GM12865 (cell line): ENCODE results near the gene CFAP69.
"Not testable (repeated sequence)": the region's sequence is repeated elsewhere in the genome, so short reads cannot be mapped to it uniquely, and the experiment has no call there.

Source experiments
- DNase-seq: peaks from one replicate; pipeline ENCODE4 v3.0.0; 2010; ENCODE audit warnings: low read depth
- H3K4me3 ChIP-seq: 2 replicates; pipeline ENCODE4 v1.5.1; 2011; ENCODE audit warnings: mild to moderate bottlenecking, low read depth, low read length, control low read depth
- TF ChIP-seq, protein P1 (sequence below): IDR thresholded peaks from 2 replicates; pipeline ENCODE4 v1.5.1; 2011; ENCODE audit warnings: low read length, control low read depth, low read depth, inconsistent platforms; ENCODE audit not compliant: insufficient read depth; ENCODE audit errors: missing control alignments

Gene CFAP69

GRCh38 chr7:90345595-90346335 lies 100.8 kb downstream of the CFAP69 start:
- H3K4me3 ChIP-seq = peak overlapping the region; percentile 92
- peak; percentile 9 for DNase-seq
- TF ChIP-seq, protein P1, sequence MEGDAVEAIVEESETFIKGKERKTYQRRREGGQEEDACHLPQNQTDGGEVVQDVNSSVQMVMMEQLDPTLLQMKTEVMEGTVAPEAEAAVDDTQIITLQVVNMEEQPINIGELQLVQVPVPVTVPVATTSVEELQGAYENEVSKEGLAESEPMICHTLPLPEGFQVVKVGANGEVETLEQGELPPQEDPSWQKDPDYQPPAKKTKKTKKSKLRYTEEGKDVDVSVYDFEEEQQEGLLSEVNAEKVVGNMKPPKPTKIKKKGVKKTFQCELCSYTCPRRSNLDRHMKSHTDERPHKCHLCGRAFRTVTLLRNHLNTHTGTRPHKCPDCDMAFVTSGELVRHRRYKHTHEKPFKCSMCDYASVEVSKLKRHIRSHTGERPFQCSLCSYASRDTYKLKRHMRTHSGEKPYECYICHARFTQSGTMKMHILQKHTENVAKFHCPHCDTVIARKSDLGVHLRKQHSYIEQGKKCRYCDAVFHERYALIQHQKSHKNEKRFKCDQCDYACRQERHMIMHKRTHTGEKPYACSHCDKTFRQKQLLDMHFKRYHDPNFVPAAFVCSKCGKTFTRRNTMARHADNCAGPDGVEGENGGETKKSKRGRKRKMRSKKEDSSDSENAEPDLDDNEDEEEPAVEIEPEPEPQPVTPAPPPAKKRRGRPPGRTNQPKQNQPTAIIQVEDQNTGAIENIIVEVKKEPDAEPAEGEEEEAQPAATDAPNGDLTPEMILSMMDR = no peak

DNA sequence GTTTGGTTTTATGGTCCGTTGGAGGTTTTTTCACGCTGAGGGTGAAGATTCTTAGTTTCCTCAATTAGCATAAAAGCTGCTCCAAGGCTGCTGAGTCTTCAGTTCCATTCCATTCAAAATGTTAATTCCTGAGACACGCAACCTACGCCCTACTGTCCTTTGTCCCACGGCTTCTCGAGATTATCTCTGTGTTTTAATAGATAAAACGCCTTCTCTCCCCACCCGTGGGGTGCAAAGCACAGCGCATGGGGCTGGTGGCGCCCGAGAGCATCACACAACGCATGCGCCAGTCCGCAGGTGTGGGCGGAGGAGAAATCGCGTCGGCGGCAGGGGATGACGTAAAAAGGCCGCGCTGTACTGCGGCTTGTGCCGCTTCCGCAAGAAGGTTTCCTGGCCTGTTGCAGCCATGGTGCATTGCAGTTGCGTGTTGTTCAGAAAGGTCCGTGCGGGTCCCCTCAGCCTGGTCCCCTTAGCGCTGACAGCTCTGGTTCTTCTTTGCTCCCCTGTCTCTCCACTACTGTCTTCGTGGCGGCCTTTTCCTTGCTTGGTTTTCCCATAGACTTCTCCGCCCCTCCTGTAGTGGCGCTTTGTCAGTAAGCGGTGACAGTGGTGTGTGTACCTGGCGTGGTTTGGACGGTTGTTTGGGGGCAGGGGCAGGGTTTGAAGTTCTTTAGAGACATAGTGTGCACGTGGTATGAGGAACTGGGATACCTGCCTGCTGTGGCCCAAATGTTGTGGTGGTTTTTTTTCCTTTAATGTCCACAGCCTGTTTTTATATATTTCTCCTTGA lies 101.6 kb downstream of the CFAP69 start, which contains the start of gene GTPBP10:
TSS of gene GTPBP10 (plus strand) at position 381 of the 790 bp plus-strand sequence. CDS start at position 407, 26 bp downstream.
- H3K4me3 ChIP-seq = peak within 1 kb of the TSS; percentile 92
- peak; percentile 98 for DNase-seq
- TF ChIP-seq, protein P1 = peak; percentile 73

- peak; percentile 4 for DNase-seq
- TF ChIP-seq, protein P1 = no peak
- H3K4me3 ChIP-seq = peak overlapping the region; percentile 92
These were observed 102.8 kb downstream of the CFAP69 start for GRCh38 chr7:90347759-90348158.

GRCh38 chr7:90349305-90349704 lies 104.3 kb downstream of the CFAP69 start:
- H3K4me3 ChIP-seq = no peak overlapping the region
- TF ChIP-seq, protein P1 = no peak
- DNase-seq = no peak

GRCh38 chr7:90350032-90350431 lies 105.1 kb downstream of the CFAP69 start:
- not testable (repeated sequence) for DNase-seq, H3K4me3 ChIP-seq

- TF ChIP-seq, protein P1 = no peak
- no peak for DNase-seq
- no peak overlapping the region for H3K4me3 ChIP-seq
These were observed 107.0 kb downstream of the CFAP69 start for GRCh38 chr7:90351987-90352386.
